Stomach (tissue), 4 donors: Measurements from ENCODE around the gene CFAP74.

Source experiments
- POLR2A ChIP-seq, 4 donors: fragments of 450-650 bp; IDR thresholded peaks; one replicate each; pipeline ENCODE4 v1.6.1; 2016; ENCODE audit warnings: antibody characterized with exemption in 4 of 4, control low read depth in 2 of 4, mild to moderate bottlenecking in 1 of 4, moderate library complexity in 1 of 4
- POLR2AphosphoS5 ChIP-seq, 3 donors: sonication (generic); formaldehyde crosslinking; IDR thresholded peaks; one replicate each; pipeline ENCODE4 v1.6.1; 2016; ENCODE audit warnings: antibody characterized with exemption in 3 of 3
- TF ChIP-seq, protein P1 (sequence below), 7 experiments: fragments of 450-650 bp in 4 of 7; fragments of 200-600 bp in 3 of 7; sonication (generic) in 3 of 7; IDR thresholded peaks; one replicate each; pipeline ENCODE4 v1.5.1; 2016 to 2019; ENCODE audit warnings: antibody characterized with exemption in 7 of 7, control low read depth in 2 of 7, mild to moderate bottlenecking in 1 of 7

DNA sequence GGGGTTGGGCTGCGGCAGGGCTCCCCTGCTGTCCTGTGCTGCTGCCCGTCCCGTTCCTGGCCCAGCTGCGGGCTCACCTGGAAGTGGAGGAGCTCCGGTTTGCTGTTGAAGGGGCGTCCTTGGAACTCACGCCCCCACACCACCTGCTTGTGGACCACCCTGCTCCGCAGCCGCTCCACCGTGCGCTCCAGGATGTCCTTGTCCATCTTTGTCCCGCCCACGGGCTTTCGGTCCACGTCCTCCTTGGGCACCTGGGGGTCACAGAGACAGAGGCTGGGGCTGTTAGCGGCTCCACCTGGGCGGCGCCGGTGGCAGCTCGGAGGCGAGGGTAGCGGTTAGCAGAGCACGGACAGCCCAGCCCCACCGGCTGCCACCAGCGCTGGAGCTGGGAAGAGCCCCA is 38.8 kb downstream of the CFAP74 start:
- TF ChIP-seq POLR2A (IDR thresholded peaks at IDR 0.05), result no peak
- TF ChIP-seq, protein P1, sequence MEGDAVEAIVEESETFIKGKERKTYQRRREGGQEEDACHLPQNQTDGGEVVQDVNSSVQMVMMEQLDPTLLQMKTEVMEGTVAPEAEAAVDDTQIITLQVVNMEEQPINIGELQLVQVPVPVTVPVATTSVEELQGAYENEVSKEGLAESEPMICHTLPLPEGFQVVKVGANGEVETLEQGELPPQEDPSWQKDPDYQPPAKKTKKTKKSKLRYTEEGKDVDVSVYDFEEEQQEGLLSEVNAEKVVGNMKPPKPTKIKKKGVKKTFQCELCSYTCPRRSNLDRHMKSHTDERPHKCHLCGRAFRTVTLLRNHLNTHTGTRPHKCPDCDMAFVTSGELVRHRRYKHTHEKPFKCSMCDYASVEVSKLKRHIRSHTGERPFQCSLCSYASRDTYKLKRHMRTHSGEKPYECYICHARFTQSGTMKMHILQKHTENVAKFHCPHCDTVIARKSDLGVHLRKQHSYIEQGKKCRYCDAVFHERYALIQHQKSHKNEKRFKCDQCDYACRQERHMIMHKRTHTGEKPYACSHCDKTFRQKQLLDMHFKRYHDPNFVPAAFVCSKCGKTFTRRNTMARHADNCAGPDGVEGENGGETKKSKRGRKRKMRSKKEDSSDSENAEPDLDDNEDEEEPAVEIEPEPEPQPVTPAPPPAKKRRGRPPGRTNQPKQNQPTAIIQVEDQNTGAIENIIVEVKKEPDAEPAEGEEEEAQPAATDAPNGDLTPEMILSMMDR (IDR thresholded peaks at IDR 0.05), result no peak
- no peak for TF ChIP-seq POLR2AphosphoS5 (IDR thresholded peaks at IDR 0.05)
